MM.1S (cell line): ENCODE data around the gene PTPRN2.

Experiments
- DNase-seq: peaks from one replicate; pipeline ENCODE4 v3.0.0-alpha.2; 2015
- H2AFZ ChIP-seq: fragments of 300-600 bp; sonication (generic); 2 replicates; pipeline ENCODE4 v1.6.0; 2016; ENCODE audit warnings: antibody characterized with exemption, low read length
- H3F3A ChIP-seq: fragments of 300-600 bp; sonication (generic); 2 replicates; pipeline ENCODE4 v1.6.1; 2016; ENCODE audit warnings: mild to moderate bottlenecking, antibody characterized with exemption, low read length, moderate library complexity, mixed read lengths; ENCODE audit not compliant: insufficient read depth
- H3K27ac ChIP-seq: fragments of 300-600 bp; sonication (generic); 2 replicates; pipeline ENCODE4 v1.5.1; 2016; ENCODE audit warnings: mild to moderate bottlenecking, low read length
- H3K27me3 ChIP-seq: fragments of 300-600 bp; sonication (generic); replicated peaks from 2 replicates; pipeline ENCODE4 v1.6.0; 2016; ENCODE audit warnings: low read length; ENCODE audit not compliant: insufficient read depth
- H3K36me3 ChIP-seq: fragments of 300-600 bp; sonication (generic); replicated peaks from 2 replicates; pipeline ENCODE4 v1.6.1; 2016; ENCODE audit warnings: mild to moderate bottlenecking, low read length, mixed read lengths; ENCODE audit not compliant: insufficient read depth
- H3K4me1 ChIP-seq: fragments of 300-600 bp; sonication (generic); 2 replicates; pipeline ENCODE4 v1.6.1; 2016; ENCODE audit warnings: low read length, mixed read lengths
- H3K4me2 ChIP-seq: fragments of 300-600 bp; sonication (generic); 2 replicates; pipeline ENCODE4 v1.6.0; 2016; ENCODE audit warnings: low read depth, low read length
- H3K4me3 ChIP-seq: fragments of 300-600 bp; sonication (generic); 2 replicates; pipeline ENCODE4 v1.5.1; 2016; ENCODE audit warnings: low read length, mixed read lengths
- H3K79me2 ChIP-seq: fragments of 300-600 bp; sonication (generic); 2 replicates; pipeline ENCODE4 v1.6.1; 2016; ENCODE audit warnings: mixed run types, low read length, mixed read lengths
- H3K9ac ChIP-seq: fragments of 300-600 bp; sonication (generic); 2 replicates; pipeline ENCODE4 v1.6.1; 2016; ENCODE audit warnings: low read length, mixed read lengths
- H3K9me2 ChIP-seq: fragments of 300-600 bp; sonication (generic); replicated peaks from 2 replicates; pipeline ENCODE4 v1.6.1; 2016; ENCODE audit warnings: mild to moderate bottlenecking, low read length, mixed read lengths; ENCODE audit not compliant: insufficient read depth
- H3K9me3 ChIP-seq: fragments of 300-600 bp; sonication (generic); replicated peaks from 2 replicates; pipeline ENCODE4 v1.6.1; 2016; ENCODE audit warnings: mild to moderate bottlenecking, low read length, mixed read lengths; ENCODE audit not compliant: insufficient read depth
- H4K20me1 ChIP-seq: fragments of 300-600 bp; sonication (generic); 2 replicates; pipeline ENCODE4 v1.6.1; 2016; ENCODE audit warnings: mild to moderate bottlenecking, low read length, moderate library complexity, mixed read lengths; ENCODE audit not compliant: insufficient read depth
- CTCF ChIP-seq: fragments of 300-600 bp; sonication (generic); IDR thresholded peaks from 2 replicates; pipeline ENCODE4 v1.5.1; 2016; ENCODE audit warnings: antibody characterized with exemption, low read length, mixed read lengths
- EZH2 ChIP-seq: fragments of 300-600 bp; sonication (generic); optimal IDR thresholded peaks from 2 replicates; pipeline ENCODE3; 2017; ENCODE audit warnings: low read depth, mild to moderate bottlenecking, antibody characterized with exemption, low read length, mixed read lengths
- EZH2phosphoT487 ChIP-seq: fragments of 300-600 bp; sonication (generic); IDR thresholded peaks from 2 replicates; pipeline ENCODE4 v1.6.1; 2018; ENCODE audit warnings: antibody characterized with exemption, low read length

Gene PTPRN2

GRCh38 chr7:158129037-158130022, 458.3 kb downstream of the PTPRN2 start:
- Histone ChIP-seq H3K9me3 (no peaks in the 10 kb centered on the region), H3F3A (no peaks in the 10 kb centered on the region), H3K9ac (no peak overlapping the region), H3K27ac (no peak overlapping the region), H4K20me1 (no peaks in the 10 kb centered on the region), H3K36me3 (no peaks in the 10 kb centered on the region), H2AFZ (no peak overlapping the region), H3K4me1 (no peaks in the 10 kb centered on the region), H3K79me2 (no peaks in the 10 kb centered on the region), H3K4me3 (no peak overlapping the region), H3K4me2 (no peak overlapping the region), H3K27me3 (peaks cover 42% of the 10 kb centered on the region), H3K9me2 (no peaks in the 10 kb centered on the region)
- DNase-seq, result no peak
- TF ChIP-seq EZH2phosphoT487 (no peak), CTCF (no peak), EZH2 (no peak)

GRCh38 chr7:158128572-158128971, 459.1 kb downstream of the PTPRN2 start:
- Histone ChIP-seq H4K20me1 (no peaks in the 10 kb centered on the region), H3K9me3 (no peaks in the 10 kb centered on the region)

GRCh38 chr7:158127241-158127640, 460.4 kb downstream of the PTPRN2 start:
- DNase-seq, result no peak
- Histone ChIP-seq H3K36me3 (no peaks in the 10 kb centered on the region), H3K9ac (no peak overlapping the region), H3F3A (no peaks in the 10 kb centered on the region), H3K4me2 (no peak overlapping the region), H3K79me2 (no peaks in the 10 kb centered on the region), H3K4me3 (no peak overlapping the region), H3K4me1 (no peaks in the 10 kb centered on the region), H3K27ac (no peak overlapping the region), H4K20me1 (no peaks in the 10 kb centered on the region), H2AFZ (no peak overlapping the region), H3K9me2 (no peaks in the 10 kb centered on the region), H3K27me3 (peaks cover 56% of the 10 kb centered on the region), H3K9me3 (no peaks in the 10 kb centered on the region)
- TF ChIP-seq EZH2 (no peak), CTCF (no peak), EZH2phosphoT487 (no peak)

More at GRCh38 chr7:158128572-158128971, 459.1 kb downstream of the PTPRN2 start:
- Histone ChIP-seq H3K4me1 (no peaks in the 10 kb centered on the region), H3K27me3 (peaks cover 46% of the 10 kb centered on the region), H3K9ac (no peak overlapping the region), H3K27ac (no peak overlapping the region), H3K4me2 (no peak overlapping the region), H2AFZ (no peak overlapping the region), H3K9me2 (no peaks in the 10 kb centered on the region), H3K79me2 (no peaks in the 10 kb centered on the region), H3K4me3 (no peak overlapping the region), H3K36me3 (no peaks in the 10 kb centered on the region), H3F3A (no peaks in the 10 kb centered on the region)
- TF ChIP-seq EZH2phosphoT487 (no peak), EZH2 (no peak), CTCF (no peak)
- DNase-seq, result no peak
